K562 (cell line): ENCODE results near the gene PHOSPHO1.

Source experiments
- CTCF ChIP-seq, 3 experiments: IDR thresholded peaks in 2 of 3; conservative IDR thresholded peaks in 1 of 3; 2 replicates each; pipeline ENCODE4 v1.5.1; 2011 to 2012; ENCODE audit warnings: low read length in 3 of 3, mild to moderate bottlenecking in 3 of 3, control low read depth in 2 of 3, improper control_type of control experiment in 1 of 3, inconsistent platforms in 1 of 3, low read depth in 1 of 3, mixed read lengths in 1 of 3, moderate library complexity in 1 of 3; ENCODE audit not compliant: insufficient read depth in 2 of 3
- FOXK1 ChIP-seq: sonication (generic); formaldehyde crosslinking; IDR thresholded peaks from 2 replicates; pipeline ENCODE4 v1.8.0; 2022; ENCODE audit warnings: missing genetic modification reagents, mild to moderate bottlenecking, borderline replicate concordance
- GABPB1 ChIP-seq: sonication (generic); formaldehyde crosslinking; IDR thresholded peaks from 2 replicates; pipeline ENCODE4 v1.8.0; 2022; ENCODE audit warnings: mild to moderate bottlenecking, missing genetic modification reagents
- HMBOX1 ChIP-seq: sonication (generic); IDR thresholded peaks from 2 replicates; pipeline ENCODE4 v1.6.1; 2016
- KDM4B ChIP-seq, 2 experiments: fragments of 450-650 bp in 1 of 2; sonication (generic) in 1 of 2; IDR thresholded peaks; 2 replicates each; pipeline ENCODE4 v1.6.1; 2016 to 2017; ENCODE audit warnings: borderline replicate concordance in 2 of 2, antibody characterized with exemption in 1 of 2, low read depth in 1 of 2, mild to moderate bottlenecking in 1 of 2
- PCBP2 ChIP-seq: fragments of 200-400 bp; formaldehyde crosslinking; IDR thresholded peaks from 2 replicates; pipeline ENCODE4 v1.6.1; 2018; ENCODE audit warnings: low read length, low read depth, mild to moderate bottlenecking, moderate library complexity; ENCODE audit not compliant: poor library complexity, severe bottlenecking
- POLR2AphosphoS5 ChIP-seq: IDR thresholded peaks from 2 replicates; pipeline ENCODE4 v1.6.1; 2011; ENCODE audit warnings: mild to moderate bottlenecking, low read depth, low read length, moderate library complexity; ENCODE audit not compliant: control insufficient read depth, insufficient read depth
- PRPF4 ChIP-seq: fragments of 200-400 bp; formaldehyde crosslinking; IDR thresholded peaks from one replicate; pipeline ENCODE4 v1.6.1; 2017; ENCODE audit warnings: low read length, low read depth, mild to moderate bottlenecking; ENCODE audit not compliant: insufficient read depth, poor library complexity, severe bottlenecking
- RAD21 ChIP-seq, 2 experiments: fragments of 250-450 bp in 1 of 2; fragments of 450-650 bp in 1 of 2; sonication (Bioruptor Pico) in 1 of 2; formaldehyde crosslinking in 1 of 2; IDR thresholded peaks in 1 of 2; conservative IDR thresholded peaks in 1 of 2; 2 replicates each; pipeline versions ENCODE4 v1.4.0 to v1.8.0; 2020 to 2022; ENCODE audit warnings: mild to moderate bottlenecking in 2 of 2, moderate library complexity in 1 of 2
- SOX6 ChIP-seq: fragments of 450-650 bp; IDR thresholded peaks from 2 replicates; pipeline ENCODE4 v1.6.1; 2014; ENCODE audit warnings: mild to moderate bottlenecking
- ZKSCAN8 ChIP-seq: fragments of 200-800 bp; sonication (Bioruptor generic); IDR thresholded peaks from 2 replicates; pipeline ENCODE4 v1.6.1; 2016; ENCODE audit warnings: missing genetic modification characterization, missing compliant biosample characterization
- ZNF354B ChIP-seq: fragments of 250-450 bp; sonication (Bioruptor Pico); IDR thresholded peaks from 2 replicates; pipeline ENCODE4 v1.4.0; 2020
- ZNF77 ChIP-seq: fragments of 250-450 bp; sonication (Bioruptor Pico); IDR thresholded peaks from 2 replicates; pipeline ENCODE4 v1.5.0; 2020

GRCh38 chr17:49258394-49258793 is 27.8 kb upstream of the PHOSPHO1 start:
- TF ChIP-seq GABPB1 (CRISPR knock-in tag) (no peak), RAD21 (CRISPR knock-in tag; conservative IDR thresholded peaks at IDR 0.05 in 1 of 2, IDR thresholded peaks at IDR 0.05 in 1 of 2) (no peak), CTCF (IDR thresholded peaks at IDR 0.05 in 2 of 3, conservative IDR thresholded peaks at IDR 0.05 in 1 of 3; ENCODE audit: insufficient read depth in 2 of 3, low read depth in 1 of 3, low read length in 3 of 3) (no peak), SOX6 (no peak), ZKSCAN8 (no peak), PCBP2 (no peak), PRPF4 (no peak), FOXK1 (CRISPR knock-in tag) (no peak), ZNF354B (CRISPR knock-in tag) (no peak), HMBOX1 (no peak), KDM4B (IDR thresholded peaks at IDR 0.05; ENCODE audit: borderline replicate concordance in 2 of 2, low read depth in 1 of 2) (no peak), POLR2AphosphoS5 (no peak), ZNF77 (CRISPR knock-in tag) (no peak)
